IMR-90 (cell line): ENCODE data around the gene AWAT2. TPM values are rescaled to one million over a fixed set of nuclear protein-coding genes. Genes with fewer than 3 reads are reported as not detected.

ENCODE experiments used
- ATAC-seq: fragments of 200-7000 bp; cut with Tn5 transposase; 2 replicates; pipeline ENCODE4 v1.9.1; 2020; ENCODE audit warnings: low read depth, mild to moderate bottlenecking, moderate library complexity
- BruUV-seq: library from RNA; stranded (reverse); fragments of 400-500 nt; replicated peaks from 2 replicates; lab custom pipeline; 2021; lab: Mats Ljungman, UMichigan
- CTCF ChIA-PET: fragments of 300-600 bp; formaldehyde crosslinking; extraction: SDS; loops from one replicate; lab custom pipeline; 2021; ENCODE audit warnings: antibody characterized with exemption; lab: Yijun Ruan, JAX
- POLR2A ChIA-PET: fragments of 300-600 bp; sonication (Branson Sonifier 250); formaldehyde crosslinking; loops from one replicate; lab custom pipeline; 2022; ENCODE audit warnings: antibody characterized with exemption; ENCODE audit not compliant: unreplicated experiment; lab: Charles Lee
- DNase-seq: peaks from one replicate; pipeline ENCODE4 v3.0.0; 2013
- H2AFZ ChIP-seq: replicated peaks from 2 replicates; pipeline ENCODE3; 2013; ENCODE audit warnings: low read length, mild to moderate bottlenecking; ENCODE audit not compliant: poor library complexity
- H2AK5ac ChIP-seq: 2 replicates; pipeline ENCODE4 v1.6.1; 2013; ENCODE audit warnings: low read depth, low read length, inconsistent platforms
- H2AK9ac ChIP-seq: replicated peaks from 2 replicates; pipeline ENCODE3; 2013; ENCODE audit warnings: mild to moderate bottlenecking, low read depth, low read length, moderate library complexity; ENCODE audit not compliant: poor library complexity
- H2BK120ac ChIP-seq: 2 replicates; pipeline ENCODE4 v1.6.1; 2013; ENCODE audit warnings: low read depth, low read length, inconsistent platforms
- H2BK15ac ChIP-seq: 3 replicates; pipeline ENCODE4 v1.6.1; 2013; ENCODE audit warnings: low read depth, low read length, inconsistent platforms
- H2BK20ac ChIP-seq: 2 replicates; pipeline ENCODE4 v1.6.1; 2013; ENCODE audit warnings: low read depth, mild to moderate bottlenecking, inconsistent platforms, low read length, moderate library complexity
- H2BK5ac ChIP-seq: 2 replicates; pipeline ENCODE4 v1.6.1; 2013; ENCODE audit warnings: mild to moderate bottlenecking, low read depth, low read length, inconsistent platforms; ENCODE audit not compliant: poor library complexity, severe bottlenecking
- H3K14ac ChIP-seq: replicated peaks from 2 replicates; pipeline ENCODE4 v1.6.1; 2013; ENCODE audit warnings: low read depth, low read length, inconsistent platforms
- H3K18ac ChIP-seq: 2 replicates; pipeline ENCODE4 v1.6.1; 2013; ENCODE audit warnings: low read depth, low read length, control low read depth
- H3K23ac ChIP-seq: 2 replicates; pipeline ENCODE4 v1.6.1; 2013; ENCODE audit warnings: low read depth, low read length, inconsistent platforms
- H3K27ac ChIP-seq: 2 replicates; pipeline ENCODE4 v1.5.1; 2013; ENCODE audit warnings: mild to moderate bottlenecking, control low read depth, low read length; ENCODE audit not compliant: insufficient read depth
- H3K27me3 ChIP-seq: 2 replicates; pipeline ENCODE4 v1.6.1; 2013; ENCODE audit warnings: low read length; ENCODE audit not compliant: control insufficient read depth, insufficient read depth
- H3K36me3 ChIP-seq: 2 replicates; pipeline ENCODE4 v1.6.1; 2013; ENCODE audit warnings: low read length, mixed read lengths; ENCODE audit not compliant: control insufficient read depth, insufficient read depth
- H3K4ac ChIP-seq: 2 replicates; pipeline ENCODE4 v1.6.1; 2013; ENCODE audit warnings: low read depth, low read length, inconsistent platforms
- H3K4me1 ChIP-seq: 2 replicates; pipeline ENCODE4 v1.6.1; 2013; ENCODE audit warnings: low read length, mixed read lengths; ENCODE audit not compliant: control insufficient read depth, insufficient read depth
- H3K4me2 ChIP-seq: 2 replicates; pipeline ENCODE4 v1.6.1; 2013; ENCODE audit warnings: low read depth, mild to moderate bottlenecking, control low read depth, low read length, moderate library complexity
- H3K4me3 ChIP-seq: 2 replicates; pipeline ENCODE4 v1.5.1; 2013; ENCODE audit warnings: low read depth, mild to moderate bottlenecking, control low read depth, low read length, moderate library complexity; ENCODE audit not compliant: insufficient read depth
- H3K56ac ChIP-seq: 2 replicates; pipeline ENCODE4 v1.6.1; 2013; ENCODE audit warnings: low read length, inconsistent platforms; ENCODE audit not compliant: insufficient read depth; ENCODE audit errors: extremely low read depth
- H3K79me1 ChIP-seq, 2 experiments: 2 replicates each; pipeline ENCODE4 v1.6.1; 2013; ENCODE audit warnings: low read length in 2 of 2, inconsistent platforms in 1 of 2, low read depth in 1 of 2
- H3K9ac ChIP-seq: 2 replicates; pipeline ENCODE4 v1.6.1; 2013; ENCODE audit warnings: low read depth, low read length, control low read depth
- H3K9me1 ChIP-seq: 2 replicates; pipeline ENCODE4 v1.6.1; 2013; ENCODE audit warnings: low read length, inconsistent platforms; ENCODE audit not compliant: insufficient read depth
- H3K9me3 ChIP-seq: 2 replicates; pipeline ENCODE4 v1.6.1; 2013; ENCODE audit warnings: low read length; ENCODE audit not compliant: control insufficient read depth, insufficient read depth
- H4K20me1 ChIP-seq: 2 replicates; pipeline ENCODE4 v1.6.1; 2013; ENCODE audit warnings: low read length, inconsistent platforms; ENCODE audit not compliant: insufficient read depth
- H4K5ac ChIP-seq: 2 replicates; pipeline ENCODE4 v1.6.1; 2013; ENCODE audit warnings: mild to moderate bottlenecking, low read depth, low read length, control low read depth
- H4K8ac ChIP-seq, 2 experiments: 2 replicates each; pipeline ENCODE4 v1.6.1; 2013; ENCODE audit warnings: low read depth in 2 of 2, low read length in 2 of 2, control low read depth in 1 of 2, inconsistent platforms in 1 of 2
- H4K91ac ChIP-seq: 2 replicates; pipeline ENCODE4 v1.6.1; 2013; ENCODE audit warnings: low read depth, low read length, inconsistent platforms; ENCODE audit not compliant: insufficient read depth
- CHD1 ChIP-seq: IDR thresholded peaks from 2 replicates; pipeline ENCODE4 v1.6.1; 2012; ENCODE audit warnings: low read depth, low read length, improper control_type of control experiment
- CTCF ChIP-seq: conservative IDR thresholded peaks from 2 replicates; pipeline ENCODE4 v1.5.1; 2012; ENCODE audit warnings: mild to moderate bottlenecking, low read depth, low read length, improper control_type of control experiment
- MAFK ChIP-seq: IDR thresholded peaks from 2 replicates; pipeline ENCODE4 v1.6.1; 2012; ENCODE audit warnings: low read depth, low read length, improper control_type of control experiment
- MAZ ChIP-seq: IDR thresholded peaks from 2 replicates; pipeline ENCODE4 v1.6.1; 2012; ENCODE audit warnings: low read depth, mild to moderate bottlenecking, low read length, improper control_type of control experiment, moderate library complexity, borderline replicate concordance
- MXI1 ChIP-seq: IDR thresholded peaks from 2 replicates; pipeline ENCODE4 v1.6.1; 2012; ENCODE audit warnings: low read depth, mild to moderate bottlenecking, low read length, moderate library complexity, borderline replicate concordance
- NFE2L2 ChIP-seq: fragments of 150-350 bp; IDR thresholded peaks from 2 replicates; pipeline ENCODE4 v1.6.1; 2016; ENCODE audit warnings: low read depth, mild to moderate bottlenecking, low read length
- POLR2A ChIP-seq: IDR thresholded peaks from 2 replicates; pipeline ENCODE4 v1.6.1; 2012; ENCODE audit warnings: mild to moderate bottlenecking, low read depth, low read length
- RAD21 ChIP-seq: IDR thresholded peaks from 2 replicates; pipeline ENCODE4 v1.6.1; 2012; ENCODE audit warnings: low read length, improper control_type of control experiment
- RCOR1 ChIP-seq: IDR thresholded peaks from 2 replicates; pipeline ENCODE4 v1.6.1; 2012; ENCODE audit warnings: mild to moderate bottlenecking, low read length, improper control_type of control experiment; ENCODE audit not compliant: insufficient replicate concordance
- RFX5 ChIP-seq: IDR thresholded peaks from 2 replicates; pipeline ENCODE4 v1.8.0; 2012; ENCODE audit warnings: low read depth, mild to moderate bottlenecking, low read length, moderate library complexity
- SMC3 ChIP-seq: fragments of 150-350 bp; IDR thresholded peaks from 2 replicates; pipeline ENCODE4 v1.6.1; 2016; ENCODE audit warnings: low read depth, mild to moderate bottlenecking, antibody characterized with exemption, low read length, moderate library complexity
- USF2 ChIP-seq: fragments of 150-350 bp; IDR thresholded peaks from 2 replicates; pipeline ENCODE4 v1.6.1; 2017; ENCODE audit warnings: mild to moderate bottlenecking, antibody characterized with exemption, low read length, low read depth
- whole genome bisulfite sequencing, 2 experiments: methylation state at CpG; one replicate each; pipeline versions ENCODE4 v1.1.5 to v1.1.7; 2013; ENCODE audit warnings: missing lambda C conversion rate in 2 of 2; ENCODE audit not compliant: insufficient read length in 1 of 2; ENCODE audit errors: extremely low coverage in 2 of 2; 5-methylcytosine and 5-hydroxymethylcytosine counted together
- dilution Hi-C: fragments of 300-500 bp; cut with HindIII; formaldehyde crosslinking; loops from one replicate; pipeline ENCODE4 v1.14.3; 2018; ENCODE audit warnings: low sequenced_read_pairs; ENCODE audit not compliant: unreplicated experiment
- in situ Hi-C: fragments of 300-500 bp; cut with MboI; formaldehyde crosslinking; loops from 3 replicates; pipeline ENCODE4 v1.14.3; 2019; ENCODE audit warnings: low sequenced_read_pairs, inconsistent platforms, mixed read lengths
- intact Hi-C: fragments of 100-400 bp; cut with micrococcal nuclease; formaldehyde crosslinking; loops from 2 replicates; pipeline ENCODE4 v1.10.0; 2022
- polyA plus RNA-seq, 3 experiments: library from polyadenylated mRNA; depleted of rRNA; stranded (reverse); fragments of >200 nt; gene quantifications; 2 replicates each; pipeline ENCODE4 v1.2.3, GENCODE V29; 2012; ENCODE audit warnings: low replicate concordance in 1 of 3
- total RNA-seq: library from RNA; depleted of rRNA; stranded (reverse); fragments of >200 nt; gene quantifications from 2 replicates; pipeline ENCODE4 v1.2.3, GENCODE V29; 2012
- TF ChIP-seq, protein P1 (sequence below): fragments of 150-350 bp; IDR thresholded peaks from 2 replicates; pipeline ENCODE4 v1.6.1; 2016; ENCODE audit warnings: low read depth, mild to moderate bottlenecking, low read length, moderate library complexity, borderline replicate concordance

The AWAT2 gene
- total and polyA plus RNA-seq, 2 of the 4 experiments (the other 2 are of a cell fraction): under 0.01 TPM; not detected in 1

DNA sequence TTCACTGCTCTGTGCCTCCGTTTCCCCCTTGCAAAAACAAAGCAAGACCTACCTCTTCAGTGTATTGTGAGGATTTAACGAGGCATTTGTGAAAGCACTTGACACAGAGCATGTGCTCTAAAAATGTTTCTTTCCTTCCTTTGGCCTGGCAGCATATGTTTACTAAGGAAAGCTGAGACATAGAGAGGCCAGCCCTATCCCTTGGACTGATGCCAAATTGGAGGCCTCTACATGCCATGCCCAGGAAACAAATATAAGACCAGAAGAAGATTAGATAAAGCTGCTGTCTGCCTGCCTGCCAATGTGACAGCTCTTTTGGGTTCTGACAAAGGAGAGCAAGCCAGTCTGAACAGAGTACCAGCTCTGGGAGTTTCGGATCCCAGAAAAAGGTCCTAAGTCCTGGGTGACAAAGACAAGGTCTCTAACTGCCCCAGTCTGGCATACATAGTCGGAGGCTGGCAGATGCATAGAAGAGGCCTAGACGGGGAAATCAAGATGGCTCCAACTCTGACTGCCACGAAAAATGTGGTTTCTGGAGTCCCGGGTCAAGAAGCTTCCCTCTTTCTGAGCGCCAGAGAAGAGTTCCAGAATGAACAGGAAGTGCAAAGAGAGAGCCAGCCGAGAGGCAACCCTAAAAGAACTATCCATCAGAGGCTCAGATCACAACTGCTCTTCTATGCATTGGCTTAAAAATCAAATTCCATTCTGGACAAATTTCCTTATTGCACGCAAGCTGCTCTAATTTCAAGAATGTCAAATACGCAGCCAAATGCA, 38.3 kb upstream of the AWAT2 start:
- peaks cover 7% of the 10 kb centered on the region for H3K4me1 ChIP-seq
- H2AFZ ChIP-seq: peak overlapping the region; percentile 72
- peak; percentile 65 for ATAC-seq
- H3K27ac ChIP-seq: peak overlapping the region; percentile 95; the same call in 1 of the 2 replicates
- no peak overlapping the region for H2BK15ac ChIP-seq
- peak overlapping the region; percentile 64 for H3K4ac ChIP-seq
- H3K56ac ChIP-seq: no peak overlapping the region
- no peak overlapping the region for H2AK5ac ChIP-seq
- no peak overlapping the region for H3K4me2 ChIP-seq
- H2BK5ac ChIP-seq: peak overlapping the region; percentile 29
- in situ Hi-C loops (no loop called here), dilution Hi-C loops (no loop called here), intact Hi-C loops (loop anchor here (2.0 kb wide), 1 partner anchor 49 kb away; no protein-coding TSS in a partner anchor)
- no peaks in the 10 kb centered on the region for H3K79me1 ChIP-seq
- H2AK9ac ChIP-seq: peak overlapping the region; percentile 1
- DNase-seq: peak; percentile 40
- H3K27me3 ChIP-seq: peaks cover 2% of the 10 kb centered on the region
- ChIA-PET POLR2A (interaction anchor here (0.6 kb wide), 1 partner anchor 472 kb away, joined by 3 read pairs; the partner anchor contains the start of gene EDA), CTCF (interaction anchor here (0.6 to 2.4 kb wide), 2 partner anchors 9 to 88 kb away, joined by 3 to 11 read pairs; no protein-coding TSS in a partner anchor)
- no peaks in the 10 kb centered on the region for H3K9me1 ChIP-seq
- H3K18ac ChIP-seq: peak overlapping the region; percentile 54; the same call in 1 of the 2 replicates
- 18% methylated on average over 5 of the region's 11 CpGs; no CpG with 5 or more reads in 1 of the 2 experiments for WGBS, 2 experiments
- H4K5ac ChIP-seq: peak overlapping the region; percentile 64; the same call in 1 of the 2 replicates
- H3K14ac ChIP-seq: peak overlapping the region; percentile 29; the same call in 1 of the 2 replicates
- peak overlapping the region; percentile 71 for H2BK120ac ChIP-seq
- no peak overlapping the region for H3K4me3 ChIP-seq
- H3K36me3 ChIP-seq: no peaks in the 10 kb centered on the region
- no TSS peak for BruUV-seq
- H4K8ac ChIP-seq: peak overlapping the region in 1 of 2 experiments; percentile 7; a peak in 1 of 4 replicates
- peak overlapping the region; percentile 69; the same call in 1 of the 2 replicates for H2BK20ac ChIP-seq
- H3K9me3 ChIP-seq: no peaks in the 10 kb centered on the region
- H3K23ac ChIP-seq: no peak overlapping the region
- no peak overlapping the region for H3K9ac ChIP-seq
- H4K91ac ChIP-seq: peak overlapping the region; percentile 20; the same call in 1 of the 2 replicates
- H4K20me1 ChIP-seq: no peaks in the 10 kb centered on the region
- TF ChIP-seq CTCF (no peak), POLR2A (no peak), CHD1 (no peak), NFE2L2 (no peak), RFX5 (no peak), MAFK (no peak), SMC3 (no peak), MAZ (no peak), MXI1 (no peak), USF2 (no peak), RCOR1 (no peak), RAD21 (no peak)
- TF ChIP-seq, protein P1, sequence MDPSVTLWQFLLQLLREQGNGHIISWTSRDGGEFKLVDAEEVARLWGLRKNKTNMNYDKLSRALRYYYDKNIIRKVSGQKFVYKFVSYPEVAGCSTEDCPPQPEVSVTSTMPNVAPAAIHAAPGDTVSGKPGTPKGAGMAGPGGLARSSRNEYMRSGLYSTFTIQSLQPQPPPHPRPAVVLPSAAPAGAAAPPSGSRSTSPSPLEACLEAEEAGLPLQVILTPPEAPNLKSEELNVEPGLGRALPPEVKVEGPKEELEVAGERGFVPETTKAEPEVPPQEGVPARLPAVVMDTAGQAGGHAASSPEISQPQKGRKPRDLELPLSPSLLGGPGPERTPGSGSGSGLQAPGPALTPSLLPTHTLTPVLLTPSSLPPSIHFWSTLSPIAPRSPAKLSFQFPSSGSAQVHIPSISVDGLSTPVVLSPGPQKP: no peak
